Endometrial microvascular endothelial cells (primary cell): ENCODE data around the gene CCDC127. TPM values are rescaled to one million over a fixed set of nuclear protein-coding genes. Genes with fewer than 3 reads are reported as not detected.

Experiments
- in situ Hi-C: cut with HindIII; loops from 2 replicates; pipeline ENCODE4 v1.10.0; 2017; ENCODE audit warnings: low sequenced_read_pairs, low pct_unique_long_range_greater_than_20kb; ENCODE audit errors: inconsistent ontology term
- total RNA-seq: library from RNA; depleted of rRNA; stranded (reverse); fragments of >200 nt; gene quantifications from one replicate; pipeline ENCODE4 v1.2.3, GENCODE V29; 2015; ENCODE audit errors: inconsistent ontology term

Gene CCDC127
- total RNA-seq, 1 donor from 2014 or later, result 5.6 TPM

GRCh38 chr5:181160-181559 lies 36.8 kb downstream of the CCDC127 start:
- in situ Hi-C loops, result no loop called here

- in situ Hi-C loops, result no loop called here
These were observed 37.6 kb downstream of the CCDC127 start for GRCh38 chr5:180286-180918.

- in situ Hi-C loops, result no loop called here
These were observed 38.6 kb downstream of the CCDC127 start for GRCh38 chr5:179401-179800.

GRCh38 chr5:178110-178509 lies 39.8 kb downstream of the CCDC127 start:
- in situ Hi-C loops, result no loop called here

GRCh38 chr5:176296-176823 lies 41.6 kb downstream of the CCDC127 start:
- in situ Hi-C loops, result no loop called here

- in situ Hi-C loops, result no loop called here
These were observed 43.0 kb downstream of the CCDC127 start for GRCh38 chr5:174876-175465.

- in situ Hi-C loops, result no loop called here
These were observed 43.7 kb downstream of the CCDC127 start for GRCh38 chr5:174291-174600.

GRCh38 chr5:173392-174290 lies 44.3 kb downstream of the CCDC127 start:
- in situ Hi-C loops, result no loop called here

- in situ Hi-C loops, result no loop called here
These were observed 45.1 kb downstream of the CCDC127 start for GRCh38 chr5:172841-173251.

- in situ Hi-C loops, result no loop called here
These were observed 45.5 kb downstream of the CCDC127 start for GRCh38 chr5:172421-172820.

- in situ Hi-C loops, result no loop called here
These were observed 46.1 kb downstream of the CCDC127 start for GRCh38 chr5:171801-172331.

- in situ Hi-C loops, result no loop called here
These were observed 46.8 kb downstream of the CCDC127 start for GRCh38 chr5:170971-171800.

- in situ Hi-C loops, result no loop called here
These were observed 48.2 kb downstream of the CCDC127 start for GRCh38 chr5:169728-170094.

GRCh38 chr5:169071-169727 lies 48.8 kb downstream of the CCDC127 start:
- in situ Hi-C loops, result no loop called here

- in situ Hi-C loops, result no loop called here
These were observed 49.8 kb downstream of the CCDC127 start for GRCh38 chr5:167982-168660.

GRCh38 chr5:167511-167910 lies 50.4 kb downstream of the CCDC127 start:
- in situ Hi-C loops, result no loop called here

GRCh38 chr5:166441-167372 lies 51.2 kb downstream of the CCDC127 start:
- in situ Hi-C loops, result no loop called here
